Myocyte (in vitro differentiated cells): ENCODE data around the gene SPTBN2. TPM values are rescaled to one million over a fixed set of nuclear protein-coding genes. Genes with fewer than 3 reads are reported as not detected.
"Not testable (repeated sequence)": the region's sequence is repeated elsewhere in the genome, so short reads cannot be mapped to it uniquely, and the experiment has no call there.

Experiments
- DNase-seq: peaks from one replicate; pipeline ENCODE4 v3.0.0-alpha.2; 2012; ENCODE audit warnings: low read depth
- total RNA-seq: library from RNA; depleted of rRNA; stranded (reverse); fragments of >200 nt; gene quantifications from 2 replicates; pipeline ENCODE4 v1.2.3, GENCODE V29; 2014

SPTBN2 gene
- total RNA-seq, 1 donor from 2014 or later: 1.1 TPM

- no peak for DNase-seq
These were observed 87.2 kb downstream of the SPTBN2 start for GRCh38 chr11:66641834-66642233.

- DNase-seq: not testable (repeated sequence)
These were observed 89.1 kb downstream of the SPTBN2 start for GRCh38 chr11:66639814-66640340.

- peak; percentile 42 for DNase-seq
These were observed 89.8 kb downstream of the SPTBN2 start for GRCh38 chr11:66639066-66639813.

- DNase-seq: peak; percentile 100
These were observed 90.6 kb downstream of the SPTBN2 start, which contains the start of gene RBM4 for GRCh38 chr11:66638177-66639065. TSS of gene RBM4 (plus strand) at chr11:66638703. CDS start at chr11:66639712, 1,009 bp downstream.

- DNase-seq: no peak
These were observed 91.3 kb downstream of the SPTBN2 start for GRCh38 chr11:66637557-66638176.

- DNase-seq: no peak
These were observed 92.6 kb downstream of the SPTBN2 start for GRCh38 chr11:66636411-66636810.

Other genes starting within 250 kb of the SPTBN2 start
- gene DPP3, start 248.8 kb downstream of the SPTBN2 start, total RNA-seq: 52.7 TPM in 2 replicates
- 29.5 and 39.6 TPM in 2 replicates for gene BBS1, start 218.6 kb downstream of the SPTBN2 start, total RNA-seq
- 15.7 and 20.9 TPM in 2 replicates for gene ZDHHC24, start 183.2 kb downstream of the SPTBN2 start, total RNA-seq
- 0.75 and 1.5 TPM in 2 replicates for gene ACTN3, start 182.3 kb downstream of the SPTBN2 start, total RNA-seq
- gene CTSF, start 160.6 kb downstream of the SPTBN2 start, total RNA-seq: 52.8 and 73.8 TPM in 2 replicates
- 0.26 and 0.45 TPM in 2 replicates for gene CCDC87, start 136.2 kb downstream of the SPTBN2 start, total RNA-seq
- 25.8 and 26.1 TPM in 2 replicates for gene CCS, start 136.0 kb downstream of the SPTBN2 start, total RNA-seq
- gene RBM14, start 112.6 kb downstream of the SPTBN2 start, total RNA-seq: 28.6 and 35.8 TPM in 2 replicates
- gene RBM4, start 90.5 kb downstream of the SPTBN2 start, total RNA-seq: 83.4 and 99.4 TPM in 2 replicates
- gene RBM4B, start 51.3 kb downstream of the SPTBN2 start, total RNA-seq: 21.2 and 22.5 TPM in 2 replicates
- gene RCE1, start 114.2 kb upstream of the SPTBN2 start, total RNA-seq: 10.5 and 12.5 TPM in 2 replicates
- gene LRFN4, start 127.8 kb upstream of the SPTBN2 start, total RNA-seq: 117 and 129 TPM in 2 replicates
- 55.2 and 88.1 TPM in 2 replicates for gene PC, start 229.2 kb upstream of the SPTBN2 start, total RNA-seq
- gene C11orf86, start 246.1 kb upstream of the SPTBN2 start, total RNA-seq: not detected in 2 replicates